Small intestine (tissue), 7 donors: ENCODE data around the gene DOCK4. TPM values are rescaled to one million over a fixed set of nuclear protein-coding genes. Genes with fewer than 3 reads are reported as not detected.

Source experiments
- DNase-seq, 2 donors: peaks; one replicate each; pipeline versions ENCODE4 v3.0.0 to v3.0.0-alpha.2; 2013
- FAIRE-seq: peaks from 2 replicates; lab custom pipeline; 2012; peaks lifted over from hg19 to GRCh38; lab: Jason Lieb, UNC
- H3K27ac ChIP-seq, 3 donors: one replicate each; pipeline ENCODE4 v1.5.1; 2013; ENCODE audit warnings: low read length in 2 of 3, mild to moderate bottlenecking in 2 of 3, control low read depth in 1 of 3, inconsistent platforms in 1 of 3, low read depth in 1 of 3, moderate library complexity in 1 of 3
- H3K27me3 ChIP-seq, 3 donors: one replicate each; pipeline ENCODE4 v1.6.1; 2013; ENCODE audit warnings: low read length in 3 of 3, inconsistent platforms in 1 of 3; ENCODE audit not compliant: control insufficient read depth in 3 of 3, insufficient read depth in 3 of 3
- H3K36me3 ChIP-seq, 3 donors: one replicate each; pipeline ENCODE4 v1.6.1; 2013; ENCODE audit warnings: low read length in 3 of 3, inconsistent platforms in 1 of 3, low read depth in 1 of 3, mild to moderate bottlenecking in 1 of 3, moderate library complexity in 1 of 3; ENCODE audit not compliant: control insufficient read depth in 3 of 3, insufficient read depth in 2 of 3
- H3K4me1 ChIP-seq, 3 donors: one replicate each; pipeline ENCODE4 v1.6.1; 2013; ENCODE audit warnings: low read length in 2 of 3, inconsistent platforms in 1 of 3, low read depth in 1 of 3, mild to moderate bottlenecking in 1 of 3, moderate library complexity in 1 of 3; ENCODE audit not compliant: control insufficient read depth in 3 of 3, insufficient read depth in 2 of 3
- H3K4me3 ChIP-seq, 3 donors: one replicate each; pipeline ENCODE4 v1.5.1; 2013; ENCODE audit warnings: low read length in 3 of 3, control low read depth in 1 of 3, inconsistent platforms in 1 of 3, low read depth in 1 of 3, mild to moderate bottlenecking in 1 of 3, moderate library complexity in 1 of 3
- H3K9me3 ChIP-seq, 2 donors: one replicate each; pipeline ENCODE4 v1.6.1; 2013; ENCODE audit warnings: low read depth in 1 of 2, low read length in 1 of 2; ENCODE audit not compliant: control insufficient read depth in 2 of 2, insufficient read depth in 1 of 2
- WGBS, 3 donors: extraction: QIAGEN DNeasy Blood & Tissue Kit; methylation state at CpG; one replicate each; pipeline ENCODE4 v1.1.7; 2013; 5-methylcytosine and 5-hydroxymethylcytosine counted together
- polyA plus RNA-seq, 4 donors: library from polyadenylated mRNA; stranded (reverse) in 3 of 4; unstranded in 1 of 4; fragments of 200-250 nt in 3 of 4; fragments of 120-200 nt in 1 of 4; gene quantifications; one replicate each; pipeline versions ENCODE4 v1.2.1 to v1.2.3, GENCODE V29; 2013
- donor health status: healthy with polysubstance abuse.
- donor health status: control.
- donor health status: control.
- donor health status: Bipolar disorder and iron deficiency.
- donor health status: healthy.

DOCK4 gene
- polyA plus RNA-seq, 4 donors = 1.9 to 4.1 (median 3.8) TPM; not detected in 1

GRCh38 chr7:112226701-112227276 is 20.6 kb upstream of the DOCK4 start:
- DNase-seq (no peak), FAIRE-seq (no peak)
- Histone ChIP-seq H3K27ac (no peak overlapping the region), H3K4me3 (no peak overlapping the region), H3K36me3 (no peaks in the 10 kb centered on the region), H3K27me3 (no peaks in the 10 kb centered on the region), H3K4me1 (no peaks in the 10 kb centered on the region), H3K9me3 (no peaks in the 10 kb centered on the region)
- WGBS, 3 donors = 91 to 95% (median 94%) methylated on average over 4 of the region's 4 CpGs

GRCh38 chr7:112225006-112225405 is 18.8 kb upstream of the DOCK4 start:
- Histone ChIP-seq H3K9me3 (peaks cover 0 to 2% of the 10 kb centered on the region in 2 donors), H3K27me3 (no peaks in the 10 kb centered on the region), H3K4me1 (no peaks in the 10 kb centered on the region), H3K27ac (no peak overlapping the region), H3K36me3 (no peaks in the 10 kb centered on the region), H3K4me3 (no peak overlapping the region)
- FAIRE-seq (no peak), DNase-seq (no peak)

GRCh38 chr7:112224186-112224585 is 18.0 kb upstream of the DOCK4 start:
- FAIRE-seq (no peak), DNase-seq (no peak)
- Histone ChIP-seq H3K4me1 (no peaks in the 10 kb centered on the region), H3K27ac (no peak overlapping the region), H3K4me3 (no peak overlapping the region), H3K9me3 (peaks cover 0 to 2% of the 10 kb centered on the region in 2 donors), H3K36me3 (no peaks in the 10 kb centered on the region), H3K27me3 (no peaks in the 10 kb centered on the region)
- 91 to 96% (median 91%) methylated on average over 2 of the region's 2 CpGs for WGBS, 3 donors

DNA sequence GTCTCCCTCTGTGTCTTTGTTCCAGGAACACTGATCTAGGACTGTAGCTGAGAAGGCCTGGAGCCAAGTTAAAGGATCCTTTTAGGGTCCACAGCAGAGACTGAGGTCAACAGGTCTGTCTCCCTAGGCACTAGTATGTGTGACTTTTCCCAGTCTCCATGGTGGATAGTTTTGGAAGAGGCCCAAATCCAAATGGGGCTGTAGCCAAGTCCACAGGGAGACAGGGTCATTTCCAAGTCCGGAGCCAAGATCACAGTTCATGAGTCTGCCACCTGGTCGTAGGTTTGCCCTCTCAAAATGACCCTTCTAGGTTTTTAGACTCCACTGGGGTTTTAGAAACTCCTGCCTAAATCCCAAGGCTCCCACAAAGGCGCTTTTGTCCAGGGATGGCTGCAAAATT is 17.1 kb upstream of the DOCK4 start:
- no peak for FAIRE-seq

GRCh38 chr7:112220877-112221434 is 14.8 kb upstream of the DOCK4 start:
- DNase-seq (no peak), FAIRE-seq (no peak)
- 91 to 93% (median 92%) methylated on average over 20 of the region's 20 CpGs for WGBS, 3 donors
- no peaks in the 10 kb centered on the region for H3K36me3 ChIP-seq
- H3K27me3 ChIP-seq = no peaks in the 10 kb centered on the region
- no peaks in the 10 kb centered on the region for H3K4me1 ChIP-seq
- no peak overlapping the region for H3K27ac ChIP-seq
- peaks cover 0 to 2% of the 10 kb centered on the region in 2 donors for H3K9me3 ChIP-seq
- no peak overlapping the region for H3K4me3 ChIP-seq

More for the DNA sequence above, 17.1 kb upstream of the DOCK4 start:
- Histone ChIP-seq H3K4me1 (no peaks in the 10 kb centered on the region), H3K27ac (no peak overlapping the region), H3K9me3 (peaks cover 0 to 2% of the 10 kb centered on the region in 2 donors), H3K36me3 (no peaks in the 10 kb centered on the region), H3K4me3 (no peak overlapping the region), H3K27me3 (no peaks in the 10 kb centered on the region)
- DNase-seq = no peak
- WGBS, 3 donors = 86 to 90% (median 86%) methylated on average over 3 of the region's 3 CpGs

DNA sequence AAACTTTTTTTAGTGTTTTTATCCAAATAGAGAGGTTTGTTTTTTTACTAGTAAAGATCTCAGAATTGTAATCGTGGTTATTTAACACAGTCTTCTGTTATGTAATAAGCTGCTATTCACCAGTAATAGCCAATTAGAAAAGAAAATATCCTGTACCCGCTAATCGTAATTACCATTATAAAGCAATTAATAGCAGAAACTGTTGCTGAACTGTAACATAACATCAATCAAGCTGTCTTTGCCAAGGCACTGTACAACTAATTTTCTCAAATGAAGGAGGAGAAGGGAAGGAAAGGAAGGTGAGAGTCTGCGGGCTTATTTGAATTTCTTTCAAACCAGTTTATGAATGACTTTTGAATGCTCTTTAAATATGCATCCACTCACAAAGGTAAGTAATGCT is 9.6 kb upstream of the DOCK4 start:
- Histone ChIP-seq H3K27me3 (no peaks in the 10 kb centered on the region), H3K9me3 (no peaks in the 10 kb centered on the region), H3K36me3 (no peaks in the 10 kb centered on the region), H3K27ac (no peak overlapping the region), H3K4me1 (peaks cover 0 to 7% (median 3%) of the 10 kb centered on the region in 3 donors), H3K4me3 (no peak overlapping the region)
- WGBS, 3 donors = 25 to 66% (median 41%) methylated on average over 4 of the region's 4 CpGs
- FAIRE-seq (no peak), DNase-seq (peak in 1 of 2 donors; percentile 17)

DNA sequence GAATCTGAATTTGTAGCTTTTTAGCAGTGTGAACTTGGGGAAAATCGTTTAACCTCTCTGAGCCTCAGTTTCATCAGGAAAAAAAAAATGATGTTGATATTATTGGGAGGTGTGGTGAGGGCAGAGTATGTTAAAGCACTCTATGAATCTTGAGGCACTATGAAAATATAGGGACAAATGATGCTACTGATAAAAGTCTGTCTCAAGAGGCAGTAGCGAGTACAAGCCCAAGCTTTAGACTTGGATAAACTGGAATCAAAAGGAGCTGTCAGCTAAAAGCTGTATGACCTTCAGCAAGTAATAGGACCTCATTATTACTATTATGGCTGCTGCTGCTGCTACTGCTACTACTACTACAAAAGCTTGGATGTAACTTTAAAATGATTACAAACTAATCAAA is 8.7 kb upstream of the DOCK4 start:
- WGBS, 3 donors = 61 to 85% (median 84%) methylated on average over 2 of the region's 2 CpGs
- DNase-seq (no peak), FAIRE-seq (no peak)
- Histone ChIP-seq H3K36me3 (no peaks in the 10 kb centered on the region), H3K9me3 (no peaks in the 10 kb centered on the region), H3K27me3 (no peaks in the 10 kb centered on the region), H3K4me1 (peaks cover 0 to 7% (median 3%) of the 10 kb centered on the region in 3 donors), H3K27ac (no peak overlapping the region), H3K4me3 (no peak overlapping the region)

DNA sequence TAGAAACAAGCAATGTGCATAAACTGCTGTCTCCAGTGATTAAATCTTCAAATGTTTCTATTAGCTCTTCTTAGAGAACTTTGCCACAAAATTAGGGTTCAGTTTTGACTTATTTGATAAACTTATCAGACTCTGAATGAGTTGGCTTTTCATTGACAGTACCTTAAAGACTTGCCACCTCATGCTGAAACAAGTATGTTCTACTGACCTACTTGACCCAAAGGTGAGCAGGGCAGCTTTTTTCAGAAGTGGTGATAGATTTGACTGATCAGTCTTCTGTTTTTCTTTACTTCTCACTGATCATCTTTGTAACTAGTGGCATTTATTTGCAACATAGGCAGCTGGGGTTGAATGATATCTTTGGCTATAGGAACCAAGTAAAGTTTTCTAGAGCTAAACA is 8.1 kb upstream of the DOCK4 start:
- FAIRE-seq (no peak), DNase-seq (no peak)
- H3K9me3 ChIP-seq = no peaks in the 10 kb centered on the region
- H3K36me3 ChIP-seq = no peaks in the 10 kb centered on the region
- no peaks in the 10 kb centered on the region for H3K27me3 ChIP-seq
- H3K4me1 ChIP-seq = peaks cover 0 to 7% (median 3%) of the 10 kb centered on the region in 3 donors
- no peak overlapping the region for H3K4me3 ChIP-seq
- H3K27ac ChIP-seq = no peak overlapping the region

GRCh38 chr7:112213735-112214134 is 7.5 kb upstream of the DOCK4 start:
- WGBS, 3 donors = 79 to 90% (median 87%) methylated on average over 1 of the region's 1 CpG
- Histone ChIP-seq H3K27ac (no peak overlapping the region), H3K27me3 (no peaks in the 10 kb centered on the region), H3K4me3 (no peak overlapping the region), H3K9me3 (no peaks in the 10 kb centered on the region), H3K4me1 (peaks cover 0 to 7% (median 3%) of the 10 kb centered on the region in 3 donors), H3K36me3 (no peaks in the 10 kb centered on the region)
- DNase-seq (no peak), FAIRE-seq (no peak)
